ENCODE data around the gene BABAM2.

DNA sequence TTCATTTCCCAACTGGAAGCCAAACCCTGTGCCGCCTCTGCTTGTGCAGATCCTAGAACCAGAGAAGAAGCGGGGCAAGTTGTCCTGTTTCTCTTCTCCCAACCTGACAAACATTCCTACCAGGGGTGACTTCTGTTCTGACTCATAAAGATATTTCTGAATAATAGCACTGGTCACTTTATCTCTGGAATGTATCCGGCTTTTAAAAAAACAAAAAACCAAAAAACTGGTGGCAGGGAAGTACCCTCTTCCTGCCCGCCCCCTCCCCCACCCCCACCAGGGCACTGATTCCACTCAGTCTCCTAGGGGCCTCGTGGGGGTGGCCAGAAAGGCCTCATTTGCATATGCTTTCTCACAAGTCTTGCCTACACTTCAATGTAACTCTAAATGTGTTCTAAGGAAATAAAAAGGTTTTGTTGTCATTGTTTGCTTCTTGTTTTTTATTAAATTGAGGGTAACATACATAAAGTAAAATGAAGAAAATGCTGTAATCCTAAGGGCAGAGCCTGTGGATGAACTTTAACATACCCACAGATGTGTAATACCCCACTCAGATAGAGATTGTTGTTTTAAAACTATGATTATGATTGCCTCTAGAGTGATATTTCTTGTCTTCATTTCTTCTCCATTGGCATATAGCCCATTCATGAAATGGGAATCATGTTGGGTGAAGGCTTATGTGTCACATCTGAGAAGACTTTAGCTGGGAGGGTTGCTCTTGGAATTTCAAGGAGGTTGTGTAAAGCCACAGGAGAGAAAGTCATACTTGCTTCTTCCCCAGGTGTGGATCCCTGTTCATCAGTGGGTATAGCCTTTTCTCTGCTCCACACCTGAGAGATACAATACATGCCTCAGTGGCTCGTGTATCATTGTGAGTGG, 496.8 kb downstream of the BABAM2 start:
- no peak for TF ChIP-seq CTCF (IDR thresholded peaks at IDR 0.05)
- TF ChIP-seq POLR2A (IDR thresholded peaks at IDR 0.05), result no peak

Measured in right lobe of liver (tissue), 4 donors.